ENCODE results near the gene SPACA7. TPM values are rescaled to one million over a fixed set of nuclear protein-coding genes. Genes with fewer than 3 reads are reported as not detected.
"Not testable (repeated sequence)": the region's sequence is repeated elsewhere in the genome, so short reads cannot be mapped to it uniquely, and the experiment has no call there.

SPACA7 gene
- total RNA-seq, 1 donor from 2014 or later, result not detected

- Mint-ChIP-seq H3K27me3 (ENCODE audit: low read depth) (peaks cover 9% of the 10 kb centered on the region), H3K4me1 (ENCODE audit: low read depth) (no peaks in the 10 kb centered on the region), H3K9me3 (ENCODE audit: low read depth) (no peaks in the 10 kb centered on the region), H3K36me3 (ENCODE audit: low read depth) (no peaks in the 10 kb centered on the region), H3K4me3 (ENCODE audit: unreplicated experiment) (no peak overlapping the region), H3K27ac (ENCODE audit: unreplicated experiment) (no peak overlapping the region)
- DNase-seq (ENCODE audit: low spot score), result no peak
- no peak for TF ChIP-seq CTCF (IDR thresholded peaks at IDR 0.05)
These were observed 21.0 kb downstream of the SPACA7 start for GRCh38 chr13:112397108-112397507.

- H3K4me1 Mint-ChIP-seq (ENCODE audit: low read depth); H3K36me3 Mint-ChIP-seq (ENCODE audit: low read depth); DNase-seq (ENCODE audit: low spot score); H3K27ac Mint-ChIP-seq (ENCODE audit: unreplicated experiment); H3K9me3 Mint-ChIP-seq (ENCODE audit: low read depth); H3K4me3 Mint-ChIP-seq (ENCODE audit: unreplicated experiment): not testable (repeated sequence)
- H3K27me3 Mint-ChIP-seq (ENCODE audit: low read depth), result peaks cover 14% of the 10 kb centered on the region
These were observed 22.2 kb downstream of the SPACA7 start for GRCh38 chr13:112398347-112398746.

GRCh38 chr13:112409828-112410227 lies 33.7 kb downstream of the SPACA7 start:
- not testable (repeated sequence) for H3K27me3 Mint-ChIP-seq (ENCODE audit: low read depth); H3K36me3 Mint-ChIP-seq (ENCODE audit: low read depth); H3K27ac Mint-ChIP-seq (ENCODE audit: unreplicated experiment); H3K4me3 Mint-ChIP-seq (ENCODE audit: unreplicated experiment); DNase-seq (ENCODE audit: low spot score); H3K4me1 Mint-ChIP-seq (ENCODE audit: low read depth)
- H3K9me3 Mint-ChIP-seq (ENCODE audit: low read depth), result peaks cover 40% of the 10 kb centered on the region

- H3K27me3 Mint-ChIP-seq (ENCODE audit: low read depth), result peaks cover 4% of the 10 kb centered on the region
- H3K9me3 Mint-ChIP-seq (ENCODE audit: low read depth), result peaks cover 71% of the 10 kb centered on the region
- H3K36me3 Mint-ChIP-seq (ENCODE audit: low read depth), result peaks cover 4% of the 10 kb centered on the region
- H3K4me3 Mint-ChIP-seq (ENCODE audit: unreplicated experiment), result no peak overlapping the region
- TF ChIP-seq CTCF (IDR thresholded peaks at IDR 0.05), result no peak
- no peaks in the 10 kb centered on the region for H3K4me1 Mint-ChIP-seq (ENCODE audit: low read depth)
- H3K27ac Mint-ChIP-seq (ENCODE audit: unreplicated experiment), result no peak overlapping the region
- no peak for DNase-seq (ENCODE audit: low spot score)
These were observed 40.5 kb downstream of the SPACA7 start for GRCh38 chr13:112416647-112417046.

GRCh38 chr13:112417079-112417478 lies 40.9 kb downstream of the SPACA7 start:
- no peak for TF ChIP-seq CTCF (IDR thresholded peaks at IDR 0.05)
- H3K4me1 Mint-ChIP-seq (ENCODE audit: low read depth), result no peaks in the 10 kb centered on the region

GRCh38 chr13:112424098-112424497 lies 47.9 kb downstream of the SPACA7 start:
- peaks cover 5% of the 10 kb centered on the region for H3K27me3 Mint-ChIP-seq (ENCODE audit: low read depth)
- no peak for TF ChIP-seq CTCF (IDR thresholded peaks at IDR 0.05)
- no peak overlapping the region for H3K4me3 Mint-ChIP-seq (ENCODE audit: unreplicated experiment)
- H3K9me3 Mint-ChIP-seq (ENCODE audit: low read depth), result peaks cover 73% of the 10 kb centered on the region
- DNase-seq (ENCODE audit: low spot score), result no peak
- no peaks in the 10 kb centered on the region for H3K4me1 Mint-ChIP-seq (ENCODE audit: low read depth)
- no peak overlapping the region for H3K27ac Mint-ChIP-seq (ENCODE audit: unreplicated experiment)
- H3K36me3 Mint-ChIP-seq (ENCODE audit: low read depth), result no peaks in the 10 kb centered on the region

More at GRCh38 chr13:112417079-112417478, 40.9 kb downstream of the SPACA7 start:
- DNase-seq (ENCODE audit: low spot score), result no peak
- Mint-ChIP-seq H3K4me3 (ENCODE audit: unreplicated experiment) (no peak overlapping the region), H3K36me3 (ENCODE audit: low read depth) (peaks cover 4% of the 10 kb centered on the region), H3K27me3 (ENCODE audit: low read depth) (peaks cover 4% of the 10 kb centered on the region), H3K27ac (ENCODE audit: unreplicated experiment) (no peak overlapping the region), H3K9me3 (ENCODE audit: low read depth) (peaks cover 73% of the 10 kb centered on the region)

Measured in chondrocyte (in vitro differentiated cells).